T-cell (primary cell): ENCODE measurements around the gene ZFYVE26. TPM values are rescaled to one million over a fixed set of nuclear protein-coding genes. Genes with fewer than 3 reads are reported as not detected.

Experiments used
- ATAC-seq, 4 experiments: fragments of 200-7000 bp in 3 of 4; fragments of 150-1000 bp in 1 of 4; cut with Tn5 transposase; replicated peaks in 1 of 4; 1 replicate in 3 of 4; 2 replicates in 1 of 4; pipeline ENCODE4 v1.10.0; 2021; ENCODE audit warnings: moderate library complexity in 3 of 4, mild to moderate bottlenecking in 2 of 4, moderate number of reproducible peaks in 1 of 4
- CTCF ChIA-PET, 2 donors: fragments of 300-600 bp; sonication (Branson Sonifier 250); formaldehyde crosslinking; loops; one replicate each; lab custom pipeline; 2022; ENCODE audit warnings: antibody characterized with exemption in 2 of 2; lab: Charles Lee
- POLR2A ChIA-PET, 2 donors: fragments of 300-600 bp; sonication (Branson Sonifier 250); formaldehyde crosslinking; loops; one replicate each; lab custom pipeline; 2022; ENCODE audit warnings: antibody characterized with exemption in 2 of 2; lab: Charles Lee
- DNase-seq, 35 experiments: peaks; one replicate each; pipeline versions ENCODE4 v3.0.0 to v3.0.0-alpha.2; 2013 to 2023
- H3K27ac ChIP-seq: one replicate; pipeline ENCODE4 v1.5.1; 2013; ENCODE audit warnings: low read length
- H3K27me3 ChIP-seq, 2 experiments: replicated peaks in 1 of 2; 1 replicate in 1 of 2; 2 replicates in 1 of 2; pipeline versions ENCODE4 v1.6.1 to v1.7.0; 2013; ENCODE audit warnings: low read length in 1 of 2, mixed read lengths in 1 of 2; ENCODE audit not compliant: control insufficient read depth in 2 of 2, insufficient read depth in 2 of 2; ENCODE audit errors: extremely low read depth in 1 of 2
- H3K36me3 ChIP-seq, 2 donors: 1 replicate in 1 of 2; 2 replicates in 1 of 2; pipeline versions ENCODE4 v1.6.1 to v1.7.0; 2013; ENCODE audit warnings: low read length in 1 of 2; ENCODE audit not compliant: control insufficient read depth in 2 of 2, insufficient read depth in 1 of 2; ENCODE audit errors: extremely low read depth in 1 of 2
- H3K4me1 ChIP-seq, 2 experiments: 1 replicate in 1 of 2; 2 replicates in 1 of 2; pipeline versions ENCODE4 v1.6.1 to v1.7.0; 2013; ENCODE audit warnings: low read length in 2 of 2, mixed read lengths in 1 of 2; ENCODE audit not compliant: insufficient read depth in 2 of 2, control insufficient read depth in 1 of 2; ENCODE audit errors: extremely low read depth in 1 of 2
- H3K4me3 ChIP-seq, 2 donors: 1 replicate in 1 of 2; 2 replicates in 1 of 2; pipeline versions ENCODE4 v1.5.1 to v1.7.0; 2013; ENCODE audit warnings: mild to moderate bottlenecking in 2 of 2, low read length in 1 of 2, moderate library complexity in 1 of 2; ENCODE audit not compliant: control insufficient read depth in 1 of 2; ENCODE audit errors: extremely low read depth in 1 of 2
- H3K9me3 ChIP-seq: 2 replicates; pipeline ENCODE4 v1.7.0; 2013
- H3K27ac Mint-ChIP-seq, 2 donors: one replicate each; pipeline ENCODE4 v1.8.0; 2020 to 2021; ENCODE audit warnings: mild to moderate bottlenecking in 2 of 2, mixed read lengths in 2 of 2
- H3K27me3 Mint-ChIP-seq, 2 donors: one replicate each; pipeline ENCODE4 v1.8.0; 2021 to 2022; ENCODE audit warnings: mixed read lengths in 2 of 2
- H3K36me3 Mint-ChIP-seq: one replicate; pipeline ENCODE4 v1.8.0; 2021; ENCODE audit warnings: mixed read lengths
- H3K4me1 Mint-ChIP-seq, 3 donors: one replicate each; pipeline ENCODE4 v1.8.0; 2020 to 2022; ENCODE audit warnings: mixed read lengths in 3 of 3, mild to moderate bottlenecking in 1 of 3
- H3K4me3 Mint-ChIP-seq, 3 donors: one replicate each; pipeline ENCODE4 v1.8.0; 2020 to 2022; ENCODE audit warnings: mild to moderate bottlenecking in 3 of 3, mixed read lengths in 3 of 3, moderate library complexity in 3 of 3
- H3K9me3 Mint-ChIP-seq, 3 donors: one replicate each; pipeline ENCODE4 v1.8.0; 2020 to 2022; ENCODE audit warnings: mixed read lengths in 3 of 3
- WGBS: methylation state at CpG from one replicate; pipeline ENCODE4 v1.1.5; 2013; ENCODE audit warnings: missing lambda C conversion rate; ENCODE audit not compliant: insufficient coverage; 5-methylcytosine and 5-hydroxymethylcytosine counted together
- total RNA-seq, 35 experiments: library from RNA in 6 of 35; stranded (reverse) in 6 of 35; fragments of 120-200 nt in 1 of 35; gene quantifications; one replicate each; pipeline versions ENCODE4 v1.2.1 to v1.2.4 and lab custom pipeline; 2013 to 2026

ZFYVE26 gene
- total RNA-seq, 5 donors from 2014 or later (not counting 1 experiment from before 2014, with no cell fraction given), result 26.0 to 37.6 (median 32.5) TPM

DNA sequence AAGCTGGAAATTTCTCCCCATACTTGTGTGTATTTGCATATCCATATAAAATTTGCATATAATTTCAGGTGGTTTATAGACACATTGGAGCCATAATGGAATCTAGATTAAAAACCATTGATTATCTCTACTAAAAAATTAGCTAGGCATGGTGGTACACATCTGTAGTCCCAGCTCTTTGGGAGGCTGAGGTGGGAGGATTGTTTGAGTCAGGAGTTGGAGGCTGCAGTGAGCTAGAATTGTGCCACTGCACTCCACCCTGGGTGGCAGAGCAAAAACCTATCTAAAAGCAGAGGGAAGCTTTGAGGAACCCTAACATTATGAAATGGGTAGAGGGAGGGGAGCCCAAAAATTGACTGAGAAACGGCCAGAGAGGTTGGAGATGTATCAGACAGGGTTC is 118.2 kb downstream of the ZFYVE26 start:
- H3K27me3 Mint-ChIP-seq, result no peaks in the 10 kb centered on the region
- H3K4me3 Mint-ChIP-seq, result no peak overlapping the region
- WGBS, result no CpG with 5 or more reads among the region's 1 CpG
- Histone ChIP-seq H3K9me3 (no peaks in the 10 kb centered on the region), H3K4me3 (no peak overlapping the region), H3K36me3 (no peaks in the 10 kb centered on the region), H3K27ac (no peak overlapping the region), H3K27me3 (no peaks in the 10 kb centered on the region), H3K4me1 (peaks cover 6 to 16% of the 10 kb centered on the region in 2 experiments)
- no peak for DNase-seq
- ChIA-PET CTCF (interaction anchor here (0.5 to 0.7 kb wide), 3 partner anchors 23 to 390 kb away, joined by 3 read pairs; no protein-coding TSS in a partner anchor), POLR2A (interaction anchor here in 1 of 2 donors (0.6 kb wide), 1 partner anchor 79 kb away, joined by 3 read pairs; the partner anchor contains the start of gene ARG2)
- no peak for ATAC-seq
- no peak overlapping the region for H3K27ac Mint-ChIP-seq
- H3K9me3 Mint-ChIP-seq, result no peaks in the 10 kb centered on the region
- H3K4me1 Mint-ChIP-seq, result peaks cover 13 to 21% (median 16%) of the 10 kb centered on the region in 3 donors
- no peaks in the 10 kb centered on the region for H3K36me3 Mint-ChIP-seq

GRCh38 chr14:67697006-67697405 is 119.4 kb downstream of the ZFYVE26 start:
- Mint-ChIP-seq H3K4me1 (peaks cover 16 to 28% (median 21%) of the 10 kb centered on the region in 3 donors), H3K4me3 (no peak overlapping the region), H3K36me3 (peaks cover 4% of the 10 kb centered on the region), H3K27me3 (no peaks in the 10 kb centered on the region), H3K27ac (no peak overlapping the region), H3K9me3 (no peaks in the 10 kb centered on the region)
- no peak overlapping the region for H3K27ac ChIP-seq
- H3K36me3 ChIP-seq, result peaks cover 0 to 4% of the 10 kb centered on the region in 2 donors
- H3K27me3 ChIP-seq, result no peaks in the 10 kb centered on the region
- H3K4me1 ChIP-seq, result peaks cover 6 to 16% of the 10 kb centered on the region in 2 experiments
- no peak overlapping the region for H3K4me3 ChIP-seq
- 100% methylated on average over 1 of the region's 4 CpGs for WGBS
- DNase-seq (no peak), ATAC-seq (no peak)
- ChIA-PET POLR2A (no interaction called here), CTCF (no interaction called here)
- no peaks in the 10 kb centered on the region for H3K9me3 ChIP-seq

Other genes starting within 250 kb of the ZFYVE26 start
- gene PIGH, start 216.3 kb downstream of the ZFYVE26 start, total RNA-seq, result 10 to 100 TPM; 28.7 to 46.8 (median 35.1) TPM
- 1 to 10 TPM in 3 of 5 donors, under 1 TPM in 2; 0.62 to 2.6 (median 1.1) TPM for gene ARG2, start 196.7 kb downstream of the ZFYVE26 start, total RNA-seq
- 10 to 100 TPM; 41.6 to 66.9 (median 54.7) TPM for gene VTI1B, start 142.0 kb downstream of the ZFYVE26 start, total RNA-seq
- 10 to 100 TPM; 26.1 to 44.2 (median 40.0) TPM for gene RDH11, start 120.8 kb downstream of the ZFYVE26 start, total RNA-seq
- gene RDH12, start 114.7 kb downstream of the ZFYVE26 start, total RNA-seq, result not detected
- gene RAD51B, start 3.2 kb upstream of the ZFYVE26 start, total RNA-seq, result 10 to 100 TPM; 25.4 to 47.9 (median 30.0) TPM